ENCODE data around the gene ITGA6. TPM values are rescaled to one million over a fixed set of nuclear protein-coding genes. Genes with fewer than 3 reads are reported as not detected.
"Not testable (repeated sequence)": the region's sequence is repeated elsewhere in the genome, so short reads cannot be mapped to it uniquely, and the experiment has no call there.

Gene ITGA6
- polyA plus RNA-seq, 1 donor from 2014 or later, result 14.4 TPM

DNA sequence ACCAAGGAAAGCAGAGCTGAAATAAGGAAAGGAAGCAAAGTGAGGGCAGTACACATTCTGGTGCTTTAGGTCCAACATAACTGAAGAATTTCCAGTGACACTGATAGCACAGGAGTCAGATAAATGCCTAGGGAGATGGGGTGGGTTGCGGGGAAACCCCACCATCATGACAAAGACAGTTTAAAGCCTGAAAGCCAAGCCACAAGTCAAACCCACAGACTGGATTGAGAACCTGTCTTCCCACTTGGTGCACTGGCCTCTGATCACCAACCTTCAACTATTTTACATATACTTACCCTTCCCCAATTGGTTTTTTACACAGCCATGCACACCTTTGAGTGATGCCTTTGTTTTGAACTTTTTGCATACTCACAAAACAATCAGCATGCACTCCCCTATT is 106.3 kb downstream of the ITGA6 start:
- Histone ChIP-seq H3K4me2 (ENCODE audit: low read length) (no peak overlapping the region), H3K27ac (ENCODE audit: low read length) (no peak overlapping the region), H3K9me3 (ENCODE audit: low read length) (no peaks in the 10 kb centered on the region), H3K79me2 (replicated peaks; ENCODE audit: insufficient read depth, low read length) (no peaks in the 10 kb centered on the region), H4K20me1 (ENCODE audit: insufficient read depth) (no peaks in the 10 kb centered on the region), H3K27me3 (ENCODE audit: insufficient read depth, low read depth, low read length) (no peaks in the 10 kb centered on the region), H3K9me2 (ENCODE audit: insufficient read depth, low read length) (no peaks in the 10 kb centered on the region), H3K9ac (ENCODE audit: low read length) (no peak overlapping the region), H3K36me3 (ENCODE audit: insufficient read depth, low read length) (no peaks in the 10 kb centered on the region), H3F3A (ENCODE audit: insufficient read depth, low read length, poor library complexity, severe bottlenecking) (no peaks in the 10 kb centered on the region), H2AFZ (ENCODE audit: low read depth, low read length) (no peak overlapping the region), H3K4me3 (ENCODE audit: low read length) (no peak overlapping the region)
- TF ChIP-seq POLR2AphosphoS5 (IDR thresholded peaks at IDR 0.05) (no peak), TAF1 (IDR thresholded peaks at IDR 0.05; ENCODE audit: low read depth) (no peak), EZH2 (IDR thresholded peaks at IDR 0.05; ENCODE audit: borderline replicate concordance, insufficient read depth, low read length, poor library complexity, severe bottlenecking) (no peak), RAD21 (conservative IDR thresholded peaks at IDR 0.05) (no peak), SMC3 (conservative IDR thresholded peaks at IDR 0.05; ENCODE audit: poor library complexity) (no peak), EP300 (conservative IDR thresholded peaks at IDR 0.05; ENCODE audit: poor library complexity, severe bottlenecking) (no peak), MXI1 (conservative IDR thresholded peaks at IDR 0.05; ENCODE audit: poor library complexity, severe bottlenecking) (no peak)
- TF ChIP-seq, protein P1, sequence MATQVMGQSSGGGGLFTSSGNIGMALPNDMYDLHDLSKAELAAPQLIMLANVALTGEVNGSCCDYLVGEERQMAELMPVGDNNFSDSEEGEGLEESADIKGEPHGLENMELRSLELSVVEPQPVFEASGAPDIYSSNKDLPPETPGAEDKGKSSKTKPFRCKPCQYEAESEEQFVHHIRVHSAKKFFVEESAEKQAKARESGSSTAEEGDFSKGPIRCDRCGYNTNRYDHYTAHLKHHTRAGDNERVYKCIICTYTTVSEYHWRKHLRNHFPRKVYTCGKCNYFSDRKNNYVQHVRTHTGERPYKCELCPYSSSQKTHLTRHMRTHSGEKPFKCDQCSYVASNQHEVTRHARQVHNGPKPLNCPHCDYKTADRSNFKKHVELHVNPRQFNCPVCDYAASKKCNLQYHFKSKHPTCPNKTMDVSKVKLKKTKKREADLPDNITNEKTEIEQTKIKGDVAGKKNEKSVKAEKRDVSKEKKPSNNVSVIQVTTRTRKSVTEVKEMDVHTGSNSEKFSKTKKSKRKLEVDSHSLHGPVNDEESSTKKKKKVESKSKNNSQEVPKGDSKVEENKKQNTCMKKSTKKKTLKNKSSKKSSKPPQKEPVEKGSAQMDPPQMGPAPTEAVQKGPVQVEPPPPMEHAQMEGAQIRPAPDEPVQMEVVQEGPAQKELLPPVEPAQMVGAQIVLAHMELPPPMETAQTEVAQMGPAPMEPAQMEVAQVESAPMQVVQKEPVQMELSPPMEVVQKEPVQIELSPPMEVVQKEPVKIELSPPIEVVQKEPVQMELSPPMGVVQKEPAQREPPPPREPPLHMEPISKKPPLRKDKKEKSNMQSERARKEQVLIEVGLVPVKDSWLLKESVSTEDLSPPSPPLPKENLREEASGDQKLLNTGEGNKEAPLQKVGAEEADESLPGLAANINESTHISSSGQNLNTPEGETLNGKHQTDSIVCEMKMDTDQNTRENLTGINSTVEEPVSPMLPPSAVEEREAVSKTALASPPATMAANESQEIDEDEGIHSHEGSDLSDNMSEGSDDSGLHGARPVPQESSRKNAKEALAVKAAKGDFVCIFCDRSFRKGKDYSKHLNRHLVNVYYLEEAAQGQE (IDR thresholded peaks at IDR 0.05; ENCODE audit: borderline replicate concordance), result no peak
- TF ChIP-seq, protein P2, sequence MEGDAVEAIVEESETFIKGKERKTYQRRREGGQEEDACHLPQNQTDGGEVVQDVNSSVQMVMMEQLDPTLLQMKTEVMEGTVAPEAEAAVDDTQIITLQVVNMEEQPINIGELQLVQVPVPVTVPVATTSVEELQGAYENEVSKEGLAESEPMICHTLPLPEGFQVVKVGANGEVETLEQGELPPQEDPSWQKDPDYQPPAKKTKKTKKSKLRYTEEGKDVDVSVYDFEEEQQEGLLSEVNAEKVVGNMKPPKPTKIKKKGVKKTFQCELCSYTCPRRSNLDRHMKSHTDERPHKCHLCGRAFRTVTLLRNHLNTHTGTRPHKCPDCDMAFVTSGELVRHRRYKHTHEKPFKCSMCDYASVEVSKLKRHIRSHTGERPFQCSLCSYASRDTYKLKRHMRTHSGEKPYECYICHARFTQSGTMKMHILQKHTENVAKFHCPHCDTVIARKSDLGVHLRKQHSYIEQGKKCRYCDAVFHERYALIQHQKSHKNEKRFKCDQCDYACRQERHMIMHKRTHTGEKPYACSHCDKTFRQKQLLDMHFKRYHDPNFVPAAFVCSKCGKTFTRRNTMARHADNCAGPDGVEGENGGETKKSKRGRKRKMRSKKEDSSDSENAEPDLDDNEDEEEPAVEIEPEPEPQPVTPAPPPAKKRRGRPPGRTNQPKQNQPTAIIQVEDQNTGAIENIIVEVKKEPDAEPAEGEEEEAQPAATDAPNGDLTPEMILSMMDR (IDR thresholded peaks at IDR 0.05; ENCODE audit: poor library complexity, severe bottlenecking), result no peak

DNA sequence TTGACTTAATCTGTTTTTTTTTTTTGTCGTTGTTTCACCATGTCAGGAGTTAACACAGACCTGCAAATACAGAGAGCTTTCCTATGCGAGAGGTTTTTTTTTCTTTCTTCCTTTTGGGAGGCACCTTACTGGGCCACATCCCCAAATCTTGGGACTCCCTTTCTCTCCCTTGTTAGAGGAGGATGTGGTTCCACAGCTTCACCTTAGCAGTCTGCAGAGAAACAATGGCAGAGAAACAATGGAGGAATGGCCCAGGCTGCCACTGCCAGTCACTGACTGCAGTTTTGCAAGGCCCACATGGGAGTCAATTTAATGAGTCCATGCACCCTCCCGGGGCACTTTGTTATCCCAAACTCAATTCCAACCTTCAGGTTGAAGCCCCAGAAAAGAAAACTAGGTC is 107.7 kb downstream of the ITGA6 start:
- Histone ChIP-seq H3K9me3 (ENCODE audit: low read length) (no peaks in the 10 kb centered on the region), H3K27ac (ENCODE audit: low read length) (no peak overlapping the region)
- TF ChIP-seq RAD21 (conservative IDR thresholded peaks at IDR 0.05), result no peak

DNA sequence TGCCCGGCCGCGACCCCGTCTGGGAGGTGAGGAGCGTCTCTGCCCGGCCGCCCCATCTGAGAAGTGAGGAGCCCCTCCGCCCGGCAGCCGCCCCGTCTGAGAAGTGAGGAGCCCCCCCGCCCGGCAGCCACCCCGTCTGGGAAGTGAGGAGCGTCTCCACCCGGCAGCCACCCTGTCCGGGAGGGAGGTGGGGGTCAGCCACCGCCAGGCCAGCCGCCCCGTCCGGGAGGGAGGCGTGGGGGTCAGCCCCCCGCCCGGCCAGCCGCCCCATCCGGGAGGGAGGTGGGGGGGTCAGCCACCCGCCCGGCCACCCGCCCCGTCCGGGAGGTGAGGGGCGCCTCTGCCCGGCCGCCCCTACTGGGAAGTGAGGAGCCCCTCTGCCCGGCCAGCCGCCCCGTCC is 110.5 kb downstream of the ITGA6 start:
- H3K9me2 ChIP-seq (ENCODE audit: insufficient read depth, low read length); H3F3A ChIP-seq (ENCODE audit: insufficient read depth, low read length, poor library complexity, severe bottlenecking); H3K36me3 ChIP-seq (ENCODE audit: insufficient read depth, low read length); H3K9ac ChIP-seq (ENCODE audit: low read length); H4K20me1 ChIP-seq (ENCODE audit: insufficient read depth); H3K4me3 ChIP-seq (ENCODE audit: low read length); H3K9me3 ChIP-seq (ENCODE audit: low read length); H3K27me3 ChIP-seq (ENCODE audit: insufficient read depth, low read depth, low read length); H3K27ac ChIP-seq (ENCODE audit: low read length); H3K4me2 ChIP-seq (ENCODE audit: low read length); H3K79me2 ChIP-seq (replicated peaks; ENCODE audit: insufficient read depth, low read length); H2AFZ ChIP-seq (ENCODE audit: low read depth, low read length): not testable (repeated sequence)

More for the DNA sequence above, 107.7 kb downstream of the ITGA6 start:
- H3K9ac ChIP-seq (ENCODE audit: low read length), result no peak overlapping the region
- no peaks in the 10 kb centered on the region for H3F3A ChIP-seq (ENCODE audit: insufficient read depth, low read length, poor library complexity, severe bottlenecking)
- H3K9me2 ChIP-seq (ENCODE audit: insufficient read depth, low read length), result no peaks in the 10 kb centered on the region
- no peaks in the 10 kb centered on the region for H4K20me1 ChIP-seq (ENCODE audit: insufficient read depth)
- H2AFZ ChIP-seq (ENCODE audit: low read depth, low read length), result no peak overlapping the region
- H3K27me3 ChIP-seq (ENCODE audit: insufficient read depth, low read depth, low read length), result no peaks in the 10 kb centered on the region
- no peaks in the 10 kb centered on the region for H3K36me3 ChIP-seq (ENCODE audit: insufficient read depth, low read length)
- H3K4me2 ChIP-seq (ENCODE audit: low read length), result no peak overlapping the region
- no peak overlapping the region for H3K4me3 ChIP-seq (ENCODE audit: low read length)
- H3K79me2 ChIP-seq (replicated peaks; ENCODE audit: insufficient read depth, low read length), result no peaks in the 10 kb centered on the region

Data from neural cell (in vitro differentiated cells).